Prostate gland (tissue), 2 donors: ENCODE data around the gene PLVAP.

Experiments
- POLR2A ChIP-seq: fragments of 450-650 bp; IDR thresholded peaks from one replicate; pipeline ENCODE4 v1.6.1; 2016; ENCODE audit warnings: antibody characterized with exemption, mild to moderate bottlenecking
- TF ChIP-seq, protein P1 (sequence below), 4 experiments: fragments of 200-600 bp in 2 of 4; fragments of 450-650 bp in 2 of 4; sonication (generic) in 2 of 4; IDR thresholded peaks; 1 replicate in 3 of 4; 2 replicates in 1 of 4; pipeline ENCODE4 v1.5.1; 2016 to 2019; ENCODE audit warnings: antibody characterized with exemption in 4 of 4, mild to moderate bottlenecking in 2 of 4, moderate library complexity in 2 of 4

DNA sequence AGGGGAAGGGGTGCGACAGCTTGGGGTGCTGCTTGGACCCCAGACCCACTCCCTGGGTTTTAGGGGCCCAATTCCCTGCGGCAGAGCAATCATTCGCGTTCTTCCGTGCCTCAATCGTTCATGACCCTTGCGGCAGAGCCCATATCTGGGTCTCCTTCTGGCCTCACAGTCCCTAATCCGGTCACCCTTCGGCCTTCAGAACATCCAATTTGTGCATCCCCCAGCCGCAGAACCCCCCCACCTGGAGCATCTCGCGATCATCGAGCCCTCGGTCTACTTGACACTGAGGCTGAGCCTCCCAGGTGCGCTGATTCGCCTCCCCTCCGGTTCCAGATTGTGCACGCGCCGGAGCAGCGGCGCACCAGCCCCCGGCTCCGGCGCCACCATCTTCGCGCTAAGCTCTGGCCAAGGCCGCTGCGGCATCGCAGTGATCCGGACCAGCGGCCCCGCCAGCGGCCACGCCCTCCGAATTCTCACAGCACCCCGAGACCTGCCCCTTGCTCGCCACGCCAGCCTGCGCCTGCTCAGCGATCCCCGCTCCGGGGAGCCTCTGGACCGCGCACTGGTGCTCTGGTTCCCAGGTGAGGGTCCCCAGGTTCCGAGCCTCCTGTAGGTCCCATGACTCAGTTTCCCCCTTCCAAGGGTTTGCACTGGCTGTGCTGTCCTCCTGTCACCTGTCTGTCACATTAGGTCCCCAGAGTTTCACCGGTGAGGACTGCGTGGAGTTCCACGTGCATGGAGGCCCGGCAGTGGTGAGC is 39.3 kb downstream of the PLVAP start:
- TF ChIP-seq, protein P1, sequence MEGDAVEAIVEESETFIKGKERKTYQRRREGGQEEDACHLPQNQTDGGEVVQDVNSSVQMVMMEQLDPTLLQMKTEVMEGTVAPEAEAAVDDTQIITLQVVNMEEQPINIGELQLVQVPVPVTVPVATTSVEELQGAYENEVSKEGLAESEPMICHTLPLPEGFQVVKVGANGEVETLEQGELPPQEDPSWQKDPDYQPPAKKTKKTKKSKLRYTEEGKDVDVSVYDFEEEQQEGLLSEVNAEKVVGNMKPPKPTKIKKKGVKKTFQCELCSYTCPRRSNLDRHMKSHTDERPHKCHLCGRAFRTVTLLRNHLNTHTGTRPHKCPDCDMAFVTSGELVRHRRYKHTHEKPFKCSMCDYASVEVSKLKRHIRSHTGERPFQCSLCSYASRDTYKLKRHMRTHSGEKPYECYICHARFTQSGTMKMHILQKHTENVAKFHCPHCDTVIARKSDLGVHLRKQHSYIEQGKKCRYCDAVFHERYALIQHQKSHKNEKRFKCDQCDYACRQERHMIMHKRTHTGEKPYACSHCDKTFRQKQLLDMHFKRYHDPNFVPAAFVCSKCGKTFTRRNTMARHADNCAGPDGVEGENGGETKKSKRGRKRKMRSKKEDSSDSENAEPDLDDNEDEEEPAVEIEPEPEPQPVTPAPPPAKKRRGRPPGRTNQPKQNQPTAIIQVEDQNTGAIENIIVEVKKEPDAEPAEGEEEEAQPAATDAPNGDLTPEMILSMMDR (IDR thresholded peaks at IDR 0.05): no peak
- no peak for TF ChIP-seq POLR2A
